Neutrophil (primary cell): ENCODE results near the gene IFNL3.

Source experiments
- H3K27ac ChIP-seq: fragments of 200-600 bp; sonication (generic); 2 replicates; pipeline ENCODE4 v1.5.1; 2016; ENCODE audit warnings: mild to moderate bottlenecking, moderate library complexity
- H3K27me3 ChIP-seq: fragments of 200-600 bp; sonication (generic); 2 replicates; pipeline ENCODE4 v1.6.0; 2016; ENCODE audit warnings: mild to moderate bottlenecking
- H3K36me3 ChIP-seq: fragments of 200-600 bp; sonication (generic); 2 replicates; pipeline ENCODE4 v1.5.1; 2017
- H3K4me1 ChIP-seq, 2 experiments: fragments of 200-600 bp in 1 of 2; sonication (generic) in 1 of 2; 1 replicate in 1 of 2; 2 replicates in 1 of 2; pipeline versions ENCODE4 v1.5.1 to v1.6.1; 2013 to 2016; ENCODE audit warnings: low read depth in 1 of 2, low read length in 1 of 2, mild to moderate bottlenecking in 1 of 2, moderate library complexity in 1 of 2; ENCODE audit not compliant: control insufficient read depth in 1 of 2, insufficient read depth in 1 of 2
- H3K4me3 ChIP-seq, 2 experiments: fragments of 200-600 bp in 1 of 2; sonication (generic) in 1 of 2; 1 replicate in 1 of 2; 2 replicates in 1 of 2; pipeline ENCODE4 v1.5.1; 2013 to 2016; ENCODE audit warnings: low read depth in 1 of 2, low read length in 1 of 2, mild to moderate bottlenecking in 1 of 2, moderate library complexity in 1 of 2
- H3K9me3 ChIP-seq: fragments of 200-600 bp; sonication (generic); 2 replicates; pipeline ENCODE4 v1.5.1; 2016
- CTCF ChIP-seq: fragments of 200-600 bp; sonication (generic); IDR thresholded peaks from 2 replicates; pipeline ENCODE4 v1.5.1; 2016; ENCODE audit warnings: antibody characterized with exemption

Gene IFNL3

GRCh38 chr19:39206122-39206521 is 38.7 kb downstream of the IFNL3 start:
- Histone ChIP-seq H3K27me3 (peaks cover 46% of the 10 kb centered on the region), H3K4me3 (no peak overlapping the region), H3K27ac (no peak overlapping the region), H3K9me3 (no peaks in the 10 kb centered on the region), H3K4me1 (no peaks in the 10 kb centered on the region), H3K36me3 (no peaks in the 10 kb centered on the region)
- no peak for TF ChIP-seq CTCF

DNA sequence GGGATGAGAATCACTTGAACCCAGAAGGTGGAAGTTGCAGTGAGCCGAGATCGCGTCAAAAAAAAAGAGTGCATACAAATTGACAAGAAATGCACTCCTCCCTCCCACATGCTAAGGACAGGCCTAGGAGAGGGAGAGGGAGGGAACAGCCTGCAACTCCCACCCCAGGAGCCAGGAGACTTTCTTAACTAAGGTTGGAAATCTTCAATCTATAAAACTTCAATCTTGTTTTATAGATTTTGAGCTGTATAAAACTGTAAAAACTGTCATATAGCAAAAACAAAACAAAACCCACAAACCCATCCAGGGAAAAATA is 39.4 kb downstream of the IFNL3 start:
- TF ChIP-seq CTCF, result no peak
- Histone ChIP-seq H3K4me1 (no peaks in the 10 kb centered on the region), H3K4me3 (no peak overlapping the region), H3K36me3 (no peaks in the 10 kb centered on the region), H3K9me3 (no peaks in the 10 kb centered on the region), H3K27ac (no peak overlapping the region), H3K27me3 (peaks cover 52% of the 10 kb centered on the region)

GRCh38 chr19:39203372-39204341 is 41.1 kb downstream of the IFNL3 start, which contains the start of gene SYCN:
TSS of gene SYCN (minus strand) at chr19:39204263. CDS start at chr19:39204254, 9 bp downstream.
- H3K4me1 ChIP-seq, result no peaks in the 10 kb centered on the region
- H3K27me3 ChIP-seq, result peaks cover 69% of the 10 kb centered on the region
- H3K36me3 ChIP-seq, result no peaks in the 10 kb centered on the region
- no peak within 1 kb of the TSS for H3K27ac ChIP-seq
- TF ChIP-seq CTCF, result no peak
- no peaks in the 10 kb centered on the region for H3K9me3 ChIP-seq
- H3K4me3 ChIP-seq, result no peak within 1 kb of the TSS

GRCh38 chr19:39202998-39203355 is 41.8 kb downstream of the IFNL3 start:
- Histone ChIP-seq H3K27me3 (peaks cover 76% of the 10 kb centered on the region), H3K4me3 (no peak overlapping the region), H3K36me3 (no peaks in the 10 kb centered on the region)

DNA sequence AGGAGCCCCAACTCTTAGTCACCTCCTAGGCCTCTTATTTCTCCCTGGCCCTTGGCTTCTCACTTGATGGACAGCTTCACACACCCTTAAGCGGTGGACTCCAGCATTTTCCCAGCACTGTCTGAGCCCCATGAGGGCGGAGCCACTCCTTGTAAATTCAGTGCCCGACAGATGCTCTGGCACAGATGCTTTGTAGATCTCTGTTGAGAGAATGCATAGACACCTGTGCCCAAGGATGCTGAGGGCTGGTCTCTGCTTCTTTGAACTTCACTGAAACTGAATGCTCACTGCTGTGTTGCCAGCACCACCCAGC is 44.0 kb downstream of the IFNL3 start:
- H3K27me3 ChIP-seq, result peaks cover 97% of the 10 kb centered on the region
- H3K27ac ChIP-seq, result no peak overlapping the region
- H3K4me1 ChIP-seq, result no peaks in the 10 kb centered on the region
- no peak overlapping the region for H3K4me3 ChIP-seq
- H3K36me3 ChIP-seq, result no peaks in the 10 kb centered on the region
- no peak for TF ChIP-seq CTCF
- no peaks in the 10 kb centered on the region for H3K9me3 ChIP-seq

More at GRCh38 chr19:39202998-39203355, 41.8 kb downstream of the IFNL3 start:
- Histone ChIP-seq H3K27ac (no peak overlapping the region), H3K9me3 (no peaks in the 10 kb centered on the region), H3K4me1 (no peaks in the 10 kb centered on the region)
- no peak for TF ChIP-seq CTCF
